IPS DF 4.7 (cell line): Measurements from ENCODE around the gene TSC22D2.
"Not testable (repeated sequence)": the region's sequence is repeated elsewhere in the genome, so short reads cannot be mapped to it uniquely, and the experiment has no call there.

Source experiments
- DNase-seq: peaks from one replicate; pipeline ENCODE4 v3.0.0-alpha.2; 2013; ENCODE audit warnings: low spot score; ENCODE audit errors: extremely low read depth

The TSC22D2 gene

GRCh38 chr3:150446470-150446977 is 38.4 kb downstream of the TSC22D2 start:
- DNase-seq: no peak

- no peak for DNase-seq
Measured at GRCh38 chr3:150447084-150447483, 39.0 kb downstream of the TSC22D2 start.

DNA sequence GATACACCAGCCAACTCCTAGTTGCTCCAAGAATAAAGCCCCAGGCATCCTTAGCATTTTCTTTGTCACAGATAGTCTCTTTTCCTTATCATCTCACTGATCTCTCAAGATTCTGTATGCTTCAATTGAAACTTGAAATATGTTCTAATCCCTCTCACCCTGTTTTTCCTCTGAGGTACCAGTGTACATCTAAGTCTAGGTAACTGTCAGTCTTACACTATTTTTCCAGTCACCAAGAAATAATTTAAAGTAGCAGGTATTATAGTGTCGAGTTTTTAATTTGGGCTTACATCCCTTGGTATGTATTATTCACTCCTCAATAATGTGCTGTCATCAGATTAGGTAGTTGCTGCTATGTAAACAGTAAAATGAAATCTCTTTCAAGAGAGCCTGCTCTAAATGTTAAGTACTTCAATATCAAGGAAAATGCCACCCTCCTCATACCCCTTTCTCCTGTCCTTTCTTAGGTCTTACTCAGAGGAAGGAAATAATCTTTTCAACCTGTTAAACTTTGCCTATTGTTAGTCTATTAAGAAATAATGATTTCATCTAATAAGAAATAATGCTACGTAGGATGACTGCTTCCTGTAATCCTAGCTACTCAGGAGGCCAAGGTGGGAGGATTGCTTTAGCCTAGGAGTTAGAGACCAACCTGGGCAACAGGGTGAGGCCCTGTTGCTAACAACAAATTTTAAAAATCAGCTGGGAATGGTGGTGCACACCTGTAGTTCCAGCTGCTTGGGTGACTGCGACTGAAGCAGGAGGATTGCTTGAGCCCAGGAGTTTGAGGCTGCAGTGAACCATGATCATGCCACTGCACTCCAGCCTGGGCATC is 39.8 kb downstream of the TSC22D2 start:
- no peak for DNase-seq

GRCh38 chr3:150449169-150449721 is 41.1 kb downstream of the TSC22D2 start:
- DNase-seq: no peak

DNA sequence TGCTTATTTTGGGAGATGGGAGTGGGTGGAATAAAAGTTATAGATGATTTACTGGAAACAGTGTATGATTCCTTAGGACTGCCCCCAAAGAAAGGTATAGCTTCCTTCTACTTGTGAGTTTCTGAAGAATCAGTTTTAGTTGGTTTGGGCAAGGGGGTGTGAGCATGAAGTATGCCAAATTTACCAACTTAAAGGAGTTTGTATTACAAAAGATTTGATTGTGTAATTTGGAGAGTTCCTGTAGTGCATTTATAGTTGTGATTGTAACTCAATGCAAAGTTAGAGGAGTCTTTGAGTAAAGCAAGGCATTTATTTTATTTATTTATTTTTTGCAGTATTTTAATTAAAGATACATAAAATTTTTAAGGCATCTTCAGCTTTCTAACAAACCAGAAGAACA is 42.8 kb downstream of the TSC22D2 start:
- DNase-seq: no peak

DNA sequence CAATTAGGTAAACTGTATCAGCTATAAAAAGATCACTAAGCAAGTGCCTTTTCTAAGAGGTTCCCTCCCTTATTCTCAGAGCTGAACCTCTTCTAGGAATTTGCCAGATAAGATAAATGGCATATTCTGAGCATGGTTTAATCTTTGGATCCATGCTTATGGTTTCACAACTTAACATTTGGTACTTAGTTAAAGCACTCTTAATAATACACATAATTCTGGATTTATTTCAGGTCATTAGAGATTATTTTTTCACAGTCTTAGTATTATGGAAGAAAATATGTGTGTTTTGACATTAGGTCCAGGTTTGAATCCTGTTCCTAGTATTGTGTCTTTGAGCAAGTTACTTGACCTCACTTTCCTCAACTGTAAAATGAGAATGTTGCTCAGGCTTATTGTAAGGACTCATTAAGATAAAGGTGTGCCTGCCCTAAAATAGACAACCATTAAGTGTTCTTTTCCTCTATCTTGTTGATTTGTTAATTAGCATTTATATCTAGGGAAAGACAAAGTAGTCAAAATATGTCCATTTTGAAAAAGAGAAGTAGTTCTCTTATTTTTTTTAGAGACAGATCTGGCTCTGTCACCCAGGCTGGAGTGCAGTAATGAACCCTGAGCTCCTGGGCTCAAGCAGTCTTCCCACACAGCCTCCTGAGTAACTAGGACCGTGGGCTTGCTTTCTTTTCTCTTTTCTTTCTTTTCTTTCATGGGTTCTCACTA is 43.4 kb downstream of the TSC22D2 start:
- no peak for DNase-seq

DNA sequence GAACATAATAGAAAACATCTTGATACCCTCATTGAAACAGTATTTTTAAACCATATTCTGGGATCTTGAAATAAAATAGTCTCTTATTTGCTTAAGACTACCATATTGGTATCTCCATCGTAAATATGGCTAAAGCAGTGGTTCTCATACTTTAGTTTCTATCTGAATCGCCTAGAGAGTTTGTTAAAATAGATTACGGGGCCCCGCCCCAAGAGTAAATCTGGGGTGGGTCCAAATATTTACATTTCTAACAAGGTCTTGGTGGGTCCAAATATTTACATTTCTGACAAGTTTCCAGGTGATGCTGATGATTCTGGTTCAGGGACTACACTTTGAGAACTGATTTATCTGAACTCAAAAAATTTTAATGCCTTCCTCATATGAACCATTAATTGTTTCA is 45.3 kb downstream of the TSC22D2 start:
- no peak for DNase-seq

- DNase-seq: no peak
Measured at GRCh38 chr3:150454085-150454484, 46.0 kb downstream of the TSC22D2 start.

DNA sequence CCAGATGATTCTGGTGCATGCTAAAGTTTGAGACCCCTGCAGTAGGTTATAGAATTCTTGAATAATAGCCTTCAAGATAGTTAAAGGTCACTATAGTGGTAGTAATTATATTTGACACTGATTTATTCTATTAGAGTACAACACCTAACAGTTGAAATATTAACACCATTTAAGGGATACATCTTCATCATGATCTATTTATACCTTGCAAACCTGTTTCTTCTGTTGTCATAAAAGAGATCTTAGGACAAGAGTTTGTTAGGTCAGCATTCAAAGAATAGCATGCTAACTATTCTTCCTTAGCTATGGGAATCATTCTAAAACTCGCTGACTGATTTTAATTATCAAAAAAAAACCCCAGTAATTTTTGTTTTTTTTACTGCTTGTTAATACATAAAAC is 46.5 kb downstream of the TSC22D2 start:
- no peak for DNase-seq

GRCh38 chr3:150455341-150455740 is 47.2 kb downstream of the TSC22D2 start:
- DNase-seq: no peak

DNA sequence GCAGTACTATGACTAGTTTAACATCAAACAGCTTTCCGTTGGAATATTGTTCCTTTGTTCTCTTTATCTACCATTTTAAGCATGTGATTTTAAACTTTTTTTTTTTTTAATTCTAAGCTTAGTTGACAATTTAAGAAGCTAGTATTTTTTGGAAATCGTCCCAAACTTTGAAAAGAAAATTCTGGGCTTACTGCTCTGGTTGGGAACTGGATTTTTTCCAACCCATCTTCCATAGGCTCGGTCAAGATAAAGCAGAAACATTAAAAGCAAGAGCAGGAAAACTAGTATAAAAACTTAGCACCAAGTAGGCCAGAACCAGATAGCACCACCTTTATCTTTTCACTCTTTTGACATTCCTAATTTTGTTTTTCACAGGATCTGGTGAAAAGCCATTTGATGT is 49.9 kb downstream of the TSC22D2 start:
- DNase-seq: no peak

- DNase-seq: no peak
Measured at GRCh38 chr3:150460484-150460883, 52.4 kb downstream of the TSC22D2 start.

DNA sequence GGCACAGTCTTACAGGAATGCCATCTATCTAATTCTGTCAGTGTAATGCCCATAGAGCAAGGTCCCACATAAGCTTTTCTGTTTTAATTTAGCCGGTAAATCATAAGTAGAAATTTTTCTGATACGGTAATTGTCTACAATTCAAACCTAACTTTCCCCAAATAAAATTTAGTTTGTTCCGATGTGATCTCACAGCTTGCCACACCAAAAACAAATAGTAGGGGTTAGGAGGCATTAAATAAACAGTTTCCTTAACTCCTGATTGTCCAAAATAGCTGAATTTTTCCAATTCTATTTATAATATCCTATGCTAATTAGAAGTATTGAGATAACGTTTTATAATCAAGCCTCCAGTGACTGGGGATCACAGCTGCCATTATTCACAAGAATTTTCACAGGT is 53.3 kb downstream of the TSC22D2 start:
- DNase-seq: no peak

GRCh38 chr3:150462108-150462507 is 54.0 kb downstream of the TSC22D2 start:
- no peak for DNase-seq

- no peak for DNase-seq
Measured at GRCh38 chr3:150464684-150465083, 56.6 kb downstream of the TSC22D2 start.

DNA sequence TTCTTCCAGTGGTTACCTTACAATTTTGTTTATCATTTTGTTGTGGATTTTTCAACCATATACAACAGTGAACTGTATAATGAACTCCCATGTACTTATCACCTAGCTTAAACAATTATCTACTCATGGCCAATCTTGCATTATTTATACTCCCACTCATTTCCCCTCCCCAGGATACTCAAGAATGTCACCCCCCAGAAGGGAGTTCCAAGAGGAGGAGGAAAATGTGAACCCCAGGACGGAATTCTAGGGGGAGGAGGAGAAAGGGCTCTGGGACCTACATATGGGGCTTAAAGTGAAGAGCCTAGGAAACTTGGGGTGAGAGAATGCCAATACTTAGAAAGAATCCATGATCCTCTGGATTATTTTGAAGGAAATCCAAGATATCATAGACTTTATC is 59.3 kb downstream of the TSC22D2 start:
- no peak for DNase-seq

GRCh38 chr3:150469031-150469930 is 61.2 kb downstream of the TSC22D2 start:
- DNase-seq: no peak

DNA sequence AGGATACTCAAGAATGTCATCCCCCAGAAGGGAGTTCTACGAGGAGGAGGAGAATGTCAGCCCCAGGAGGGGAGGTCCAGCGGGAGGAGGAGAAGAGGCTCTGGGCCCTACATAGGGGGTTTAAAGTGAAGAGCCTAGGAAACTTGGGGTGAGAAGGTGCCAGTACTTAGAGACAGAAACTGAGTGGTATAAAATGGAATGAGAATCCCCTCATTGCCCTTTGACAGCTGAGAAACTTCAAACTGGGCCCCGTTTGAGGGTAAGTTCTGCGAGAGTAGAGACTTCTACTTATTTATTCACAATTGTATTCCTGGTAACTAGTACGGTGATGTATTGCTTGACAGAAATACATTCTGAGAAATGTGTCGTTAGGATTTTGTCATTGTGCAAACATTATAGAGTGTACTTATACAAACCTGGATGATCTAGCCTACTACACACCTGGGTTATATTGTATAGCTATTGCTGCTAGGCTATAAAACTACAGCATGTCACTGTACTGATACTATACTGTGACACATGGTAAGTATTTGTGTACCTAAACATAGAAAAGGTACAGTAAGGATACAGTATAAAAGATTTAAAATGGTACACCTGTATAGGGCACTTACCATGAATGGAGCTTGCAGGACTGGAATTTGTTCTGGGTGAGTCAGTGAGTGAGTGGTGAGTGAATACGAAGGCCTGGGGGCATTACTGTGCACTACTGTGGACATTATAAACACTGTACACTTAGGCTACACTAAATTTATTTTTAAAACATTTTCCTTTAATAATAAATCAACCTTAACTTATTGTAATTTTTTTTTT is 62.0 kb downstream of the TSC22D2 start:
- DNase-seq: no peak

GRCh38 chr3:150472421-150472820 is 64.3 kb downstream of the TSC22D2 start:
- no peak for DNase-seq

GRCh38 chr3:150473161-150473560 is 65.1 kb downstream of the TSC22D2 start:
- not testable (repeated sequence) for DNase-seq
